ENCODE results near the gene TAF1C.
A peak's percentile ranks its signal among the peaks of the same experiment; 100 is the strongest.

Gene TAF1C

GRCh38 chr16:84191466-84191865, 4.6 kb upstream of the TAF1C start:
- ATAC-seq (replicated peaks; ENCODE audit: extremely low read depth, poor library complexity, severe bottlenecking) (no peak), DNase-seq (ENCODE audit: low spot score in 2 of 2) (no peak)
- H3K36me3 Mint-ChIP-seq (ENCODE audit: insufficient read depth): peaks cover 5% of the 10 kb centered on the region
- no peak overlapping the region for H3K27ac Mint-ChIP-seq (ENCODE audit: low read depth)
- H3K27me3 Mint-ChIP-seq: peaks cover 1% of the 10 kb centered on the region
- H3K4me1 Mint-ChIP-seq: peaks cover 11% of the 10 kb centered on the region
- H3K4me3 Mint-ChIP-seq: no peak overlapping the region
- no peaks in the 10 kb centered on the region for H3K9me3 Mint-ChIP-seq

GRCh38 chr16:84190731-84191388, 4.0 kb upstream of the TAF1C start, which contains the start of gene ADAD2:
Gene ADAD2 (plus strand): TSS chr16:84191157. CDS start chr16:84191231, 74 bp downstream.
- Mint-ChIP-seq H3K27ac (ENCODE audit: low read depth) (no peak within 1 kb of the TSS), H3K36me3 (ENCODE audit: insufficient read depth) (peaks cover 5% of the 10 kb centered on the region), H3K27me3 (no peaks in the 10 kb centered on the region), H3K4me3 (no peak within 1 kb of the TSS), H3K9me3 (no peaks in the 10 kb centered on the region), H3K4me1 (peaks cover 11% of the 10 kb centered on the region)
- ATAC-seq (replicated peaks; ENCODE audit: extremely low read depth, poor library complexity, severe bottlenecking): no peak
- DNase-seq (ENCODE audit: low spot score in 2 of 2): no peak

DNA sequence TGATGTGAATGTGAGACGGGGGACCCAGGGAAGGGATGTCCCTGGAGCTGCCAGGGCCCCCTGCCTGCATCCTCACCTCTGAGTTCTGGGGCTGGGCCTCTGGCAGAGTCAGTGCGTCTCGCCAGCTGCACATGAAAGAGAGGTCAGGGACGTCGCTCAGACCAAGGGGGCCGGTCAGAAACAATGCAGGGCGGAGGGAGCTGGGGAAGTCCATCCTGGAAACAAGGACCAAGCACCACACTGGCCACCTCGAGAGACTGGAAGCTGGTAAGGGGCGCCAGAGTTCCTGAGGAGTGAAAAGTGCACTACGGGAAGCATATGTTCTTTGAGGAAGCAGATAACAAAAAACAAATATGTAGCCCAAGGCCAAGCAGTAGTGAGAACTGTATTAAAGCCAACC, 2.1 kb downstream of the TAF1C start:
- no peaks in the 10 kb centered on the region for H3K9me3 Mint-ChIP-seq
- DNase-seq (ENCODE audit: low spot score in 2 of 2) (no peak), ATAC-seq (replicated peaks; ENCODE audit: extremely low read depth, poor library complexity, severe bottlenecking) (no peak)
- H3K4me1 Mint-ChIP-seq: peaks cover 19% of the 10 kb centered on the region
- H3K4me3 Mint-ChIP-seq: peak overlapping the region; percentile 92
- H3K27ac Mint-ChIP-seq (ENCODE audit: low read depth): peak overlapping the region; percentile 62
- peaks cover 12% of the 10 kb centered on the region for H3K36me3 Mint-ChIP-seq (ENCODE audit: insufficient read depth)
- H3K27me3 Mint-ChIP-seq: no peaks in the 10 kb centered on the region

GRCh38 chr16:84183911-84184591, 2.8 kb downstream of the TAF1C start:
- peaks cover 15% of the 10 kb centered on the region for H3K36me3 Mint-ChIP-seq (ENCODE audit: insufficient read depth)
- H3K9me3 Mint-ChIP-seq: no peaks in the 10 kb centered on the region
- no peak overlapping the region for H3K27ac Mint-ChIP-seq (ENCODE audit: low read depth)
- peaks cover 19% of the 10 kb centered on the region for H3K4me1 Mint-ChIP-seq
- no peak overlapping the region for H3K4me3 Mint-ChIP-seq
- H3K27me3 Mint-ChIP-seq: no peaks in the 10 kb centered on the region
- DNase-seq (ENCODE audit: low spot score in 2 of 2) (no peak), ATAC-seq (replicated peaks; ENCODE audit: extremely low read depth, poor library complexity, severe bottlenecking) (no peak)

GRCh38 chr16:84183572-84183875, 3.3 kb downstream of the TAF1C start:
- H3K4me1 Mint-ChIP-seq: peaks cover 19% of the 10 kb centered on the region
- no peak overlapping the region for H3K4me3 Mint-ChIP-seq
- H3K36me3 Mint-ChIP-seq (ENCODE audit: insufficient read depth): peaks cover 17% of the 10 kb centered on the region
- no peak for ATAC-seq (replicated peaks; ENCODE audit: extremely low read depth, poor library complexity, severe bottlenecking)
- H3K27ac Mint-ChIP-seq (ENCODE audit: low read depth): no peak overlapping the region
- no peaks in the 10 kb centered on the region for H3K9me3 Mint-ChIP-seq
- DNase-seq (ENCODE audit: low spot score in 2 of 2): no peak
- H3K27me3 Mint-ChIP-seq: no peaks in the 10 kb centered on the region

DNA sequence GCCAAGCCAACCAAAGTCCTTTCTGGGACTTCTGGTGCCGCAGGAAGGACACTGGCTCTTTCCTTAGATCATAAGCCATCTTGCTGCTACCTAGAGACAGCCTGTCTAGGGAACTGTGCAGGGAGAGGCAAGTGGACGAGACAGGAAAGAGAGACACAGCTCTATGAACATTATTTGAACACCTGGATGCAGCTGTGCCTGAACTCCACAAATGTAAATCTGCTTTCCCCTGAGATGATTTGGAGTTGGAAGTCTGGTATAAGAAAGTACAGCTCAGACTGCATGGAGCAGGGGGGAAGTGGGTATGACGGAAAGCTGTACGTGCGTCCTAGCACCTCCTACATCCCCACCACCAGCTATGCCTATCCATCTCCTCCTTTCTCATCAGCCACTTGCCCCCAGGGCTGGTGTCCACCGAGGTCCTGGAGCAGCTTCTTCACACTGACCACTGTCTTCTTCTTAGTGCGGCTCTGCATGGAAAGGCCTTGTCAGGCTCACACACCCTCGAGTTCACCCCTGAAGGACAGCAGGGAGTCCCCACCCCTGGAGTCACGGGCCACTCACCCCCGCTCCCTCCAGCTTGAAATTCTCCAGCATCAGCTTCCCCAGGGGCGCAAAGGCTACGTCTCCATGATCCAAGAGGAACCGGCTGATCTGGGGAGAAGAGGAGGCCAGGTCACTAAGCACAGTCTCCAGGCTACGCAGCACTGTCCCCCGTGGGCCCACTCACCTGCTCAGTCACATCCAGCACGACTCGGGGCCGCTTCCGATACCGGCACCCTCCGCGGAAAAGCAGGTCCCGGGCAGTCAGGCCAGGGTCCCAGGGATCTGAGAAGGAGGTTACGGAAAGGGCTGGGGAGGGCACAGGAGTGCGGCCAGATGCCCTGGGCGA, 3.9 kb downstream of the TAF1C start:
- no peak for ATAC-seq (replicated peaks; ENCODE audit: extremely low read depth, poor library complexity, severe bottlenecking)
- Mint-ChIP-seq H3K27ac (ENCODE audit: low read depth) (no peak overlapping the region), H3K27me3 (no peaks in the 10 kb centered on the region)

GRCh38 chr16:84182104-84182503, 4.8 kb downstream of the TAF1C start:
- Mint-ChIP-seq H3K27me3 (no peaks in the 10 kb centered on the region), H3K4me3 (no peak overlapping the region), H3K36me3 (ENCODE audit: insufficient read depth) (peaks cover 18% of the 10 kb centered on the region), H3K4me1 (peaks cover 19% of the 10 kb centered on the region), H3K9me3 (no peaks in the 10 kb centered on the region), H3K27ac (ENCODE audit: low read depth) (no peak overlapping the region)
- ATAC-seq (replicated peaks; ENCODE audit: extremely low read depth, poor library complexity, severe bottlenecking): no peak
- DNase-seq (ENCODE audit: low spot score in 2 of 2): no peak

More for the DNA sequence above, 3.9 kb downstream of the TAF1C start:
- Mint-ChIP-seq H3K36me3 (ENCODE audit: insufficient read depth) (peaks cover 18% of the 10 kb centered on the region), H3K4me1 (peaks cover 19% of the 10 kb centered on the region), H3K4me3 (no peak overlapping the region), H3K9me3 (no peaks in the 10 kb centered on the region)
- no peak for DNase-seq (ENCODE audit: low spot score in 2 of 2)

DNA sequence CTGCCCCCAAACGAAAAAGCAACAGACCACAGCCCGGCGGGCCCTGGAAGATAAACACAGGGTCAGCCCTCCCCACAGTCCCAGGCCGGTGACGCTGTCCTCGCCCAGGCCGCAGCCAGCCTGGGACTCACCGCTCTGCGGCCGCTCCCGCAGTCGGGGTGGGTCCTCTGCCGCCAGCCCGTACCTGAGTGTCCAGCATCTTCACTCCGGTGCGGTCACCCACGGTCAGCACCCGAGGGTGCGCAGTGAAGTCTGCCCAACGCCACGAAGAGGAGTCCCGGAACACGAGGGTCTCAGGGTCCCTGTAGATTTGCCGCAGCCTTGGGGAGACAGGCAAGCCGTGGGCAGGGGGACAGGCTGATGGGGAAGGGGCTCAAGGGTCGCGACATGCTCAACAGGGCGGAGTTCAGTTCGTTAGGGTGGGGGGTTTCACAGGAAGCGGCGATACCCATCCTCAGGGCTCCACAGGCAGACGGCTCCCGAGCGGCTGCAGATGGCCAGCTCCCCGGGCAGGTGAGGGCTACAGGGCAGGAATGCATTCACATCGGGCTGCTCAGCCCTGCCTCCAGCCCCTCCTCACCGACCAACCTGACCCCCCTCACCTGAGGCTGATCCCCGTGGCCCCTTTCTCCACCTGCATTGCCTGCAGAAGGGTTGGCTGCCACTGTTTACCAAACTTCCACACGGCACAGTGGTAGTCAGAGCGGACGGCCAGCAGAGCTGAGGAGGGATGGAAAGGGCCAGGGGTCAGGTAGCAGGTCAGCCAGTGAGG, 5.5 kb downstream of the TAF1C start:
- H3K27me3 Mint-ChIP-seq: no peaks in the 10 kb centered on the region

DNA sequence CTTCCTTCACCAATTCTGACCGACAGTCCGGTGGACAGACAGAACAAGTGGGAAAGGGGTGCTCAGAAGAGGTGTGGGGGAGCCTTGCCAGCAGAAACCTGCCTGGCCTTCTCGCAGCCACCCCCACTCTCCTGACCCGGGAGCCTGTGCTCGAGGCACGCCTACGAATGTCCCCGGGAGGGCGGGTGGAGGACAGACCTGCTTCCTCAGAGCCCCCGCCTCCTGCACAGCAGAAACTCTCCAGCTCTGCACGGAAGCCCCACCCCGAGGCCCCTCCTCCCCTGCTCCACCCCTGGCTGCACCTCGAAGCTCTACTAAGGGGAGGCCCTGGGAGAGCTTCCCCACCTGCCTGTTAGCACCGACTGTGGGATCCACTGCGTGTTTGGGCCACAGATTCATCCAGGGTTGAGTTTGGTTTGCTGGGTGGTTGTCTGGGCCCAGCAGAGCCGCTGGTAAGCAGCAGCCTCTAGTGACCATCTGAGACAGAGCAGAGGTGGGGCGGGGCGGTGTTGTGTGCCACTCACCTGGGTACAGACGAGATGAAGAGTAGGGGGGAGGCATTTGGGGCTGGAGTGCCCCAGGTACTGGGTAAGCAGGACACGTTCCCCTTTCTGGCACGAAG, 6.2 kb downstream of the TAF1C start:
- ATAC-seq (replicated peaks; ENCODE audit: extremely low read depth, poor library complexity, severe bottlenecking) (no peak), DNase-seq (ENCODE audit: low spot score in 2 of 2) (no peak)
- no peak overlapping the region for H3K27ac Mint-ChIP-seq (ENCODE audit: low read depth)
- no peaks in the 10 kb centered on the region for H3K9me3 Mint-ChIP-seq
- H3K27me3 Mint-ChIP-seq: no peaks in the 10 kb centered on the region
- peaks cover 13% of the 10 kb centered on the region for H3K36me3 Mint-ChIP-seq (ENCODE audit: insufficient read depth)
- peaks cover 14% of the 10 kb centered on the region for H3K4me1 Mint-ChIP-seq
- no peak overlapping the region for H3K4me3 Mint-ChIP-seq

More for the DNA sequence above, 5.5 kb downstream of the TAF1C start:
- no peak overlapping the region for H3K27ac Mint-ChIP-seq (ENCODE audit: low read depth)
- DNase-seq (ENCODE audit: low spot score in 2 of 2) (no peak), ATAC-seq (replicated peaks; ENCODE audit: extremely low read depth, poor library complexity, severe bottlenecking) (no peak)
- no peaks in the 10 kb centered on the region for H3K9me3 Mint-ChIP-seq
- H3K4me1 Mint-ChIP-seq: peaks cover 14% of the 10 kb centered on the region
- H3K4me3 Mint-ChIP-seq: no peak overlapping the region
- peaks cover 13% of the 10 kb centered on the region for H3K36me3 Mint-ChIP-seq (ENCODE audit: insufficient read depth)

DNA sequence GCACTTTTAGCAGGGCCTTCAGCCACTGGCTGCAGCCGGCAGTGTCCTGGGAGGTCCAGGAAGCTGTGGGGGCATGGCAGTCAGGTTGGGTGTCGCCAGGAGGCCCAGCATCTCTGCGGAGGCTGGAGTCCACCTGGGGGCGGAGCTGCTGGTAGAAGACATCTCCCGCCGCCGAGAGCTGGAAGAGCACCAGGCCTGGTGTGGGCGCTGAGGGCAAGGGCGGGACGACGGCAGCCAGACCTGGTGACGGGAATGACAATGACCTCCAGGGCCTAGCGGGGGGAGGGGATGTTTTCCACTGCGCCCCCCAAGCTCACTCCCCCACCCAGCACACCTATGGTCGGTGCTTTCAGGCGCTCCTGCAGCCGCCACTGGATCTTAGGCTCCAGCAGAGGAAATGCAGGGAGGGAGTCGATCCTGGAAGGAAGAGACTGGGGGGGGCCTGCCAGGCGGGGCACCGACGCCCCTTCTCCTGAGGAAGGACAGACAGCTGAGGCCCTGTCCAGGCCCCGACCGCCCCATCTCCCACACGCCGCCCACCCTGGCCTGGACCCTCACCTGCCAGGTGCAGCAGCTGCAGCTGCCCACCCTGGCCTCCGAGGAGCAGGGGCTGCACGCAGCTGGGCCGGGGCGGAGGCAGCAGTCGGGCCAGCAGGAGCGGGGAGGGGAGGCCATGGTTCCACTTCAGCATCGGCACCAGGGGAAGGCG, 7.1 kb downstream of the TAF1C start:
- Mint-ChIP-seq H3K27me3 (no peaks in the 10 kb centered on the region), H3K36me3 (ENCODE audit: insufficient read depth) (peaks cover 12% of the 10 kb centered on the region), H3K4me1 (peaks cover 14% of the 10 kb centered on the region), H3K9me3 (no peaks in the 10 kb centered on the region), H3K4me3 (no peak overlapping the region), H3K27ac (ENCODE audit: low read depth) (no peak overlapping the region)
- ATAC-seq (replicated peaks; ENCODE audit: extremely low read depth, poor library complexity, severe bottlenecking): no peak
- DNase-seq (ENCODE audit: low spot score in 2 of 2): no peak

- Mint-ChIP-seq H3K9me3 (no peaks in the 10 kb centered on the region), H3K4me1 (peaks cover 8% of the 10 kb centered on the region), H3K4me3 (no peak overlapping the region), H3K27ac (ENCODE audit: low read depth) (no peak overlapping the region), H3K27me3 (no peaks in the 10 kb centered on the region), H3K36me3 (ENCODE audit: insufficient read depth) (peaks cover 10% of the 10 kb centered on the region)
- ATAC-seq (replicated peaks; ENCODE audit: extremely low read depth, poor library complexity, severe bottlenecking): no peak
- DNase-seq (ENCODE audit: low spot score in 2 of 2): no peak
These were observed 7.8 kb downstream of the TAF1C start for GRCh38 chr16:84178892-84179611.
